HepG2 (cell line): ENCODE data around the gene KMT2E. TPM values are rescaled to one million over a fixed set of nuclear protein-coding genes. Genes with fewer than 3 reads are reported as not detected.
A peak's percentile ranks its signal among the peaks of the same experiment; 100 is the strongest.

Source experiments
- CENPT ChIP-seq: sonication (generic); formaldehyde crosslinking; IDR thresholded peaks from 2 replicates; pipeline ENCODE4 v1.8.0; 2022; ENCODE audit warnings: low read depth, mild to moderate bottlenecking, moderate library complexity, missing genetic modification reagents
- ELF4 ChIP-seq: sonication (generic); formaldehyde crosslinking; IDR thresholded peaks from 2 replicates; pipeline ENCODE4 v1.5.0; 2020; ENCODE audit warnings: missing genetic modification reagents, mild to moderate bottlenecking, moderate library complexity, borderline replicate concordance
- IRX3 ChIP-seq: sonication (generic); formaldehyde crosslinking; IDR thresholded peaks from 2 replicates; pipeline ENCODE4 v1.8.1; 2023; ENCODE audit warnings: mild to moderate bottlenecking, low read depth, missing genetic modification reagents, borderline replicate concordance
- KDM3A ChIP-seq: IDR thresholded peaks from 2 replicates; pipeline ENCODE4 v1.6.1; 2018; ENCODE audit warnings: low read depth, missing compliant biosample characterization
- MIER2 ChIP-seq: IDR thresholded peaks from 2 replicates; pipeline ENCODE4 v1.6.1; 2016; ENCODE audit warnings: missing biosample characterization, missing genetic modification reagents
- MTF2 ChIP-seq: sonication (generic); formaldehyde crosslinking; IDR thresholded peaks from 2 replicates; pipeline ENCODE4 v1.5.0; 2020; ENCODE audit warnings: missing genetic modification reagents, borderline replicate concordance
- NFKBIZ ChIP-seq: IDR thresholded peaks from 2 replicates; pipeline ENCODE4 v1.6.1; 2018; ENCODE audit warnings: missing genetic modification reagents, missing compliant biosample characterization
- NR2C2 ChIP-seq: sonication (generic); formaldehyde crosslinking; IDR thresholded peaks from 2 replicates; pipeline ENCODE4 v1.4.0; 2020; ENCODE audit warnings: missing genetic modification reagents, mild to moderate bottlenecking, moderate library complexity, borderline replicate concordance
- RBM22 ChIP-seq: fragments of 200-400 bp; formaldehyde crosslinking; optimal IDR thresholded peaks from 2 replicates; pipeline ENCODE3; 2017; ENCODE audit warnings: mild to moderate bottlenecking, low read length, moderate library complexity
- SP4 ChIP-seq: sonication (generic); formaldehyde crosslinking; IDR thresholded peaks from 2 replicates; pipeline ENCODE4 v1.8.1; 2023; ENCODE audit warnings: mild to moderate bottlenecking, missing genetic modification reagents
- SUZ12 ChIP-seq: fragments of 150-350 bp; IDR thresholded peaks from 2 replicates; pipeline ENCODE4 v1.6.1; 2014; ENCODE audit warnings: low read depth, low read length
- ZFP37 ChIP-seq: sonication (generic); formaldehyde crosslinking; IDR thresholded peaks from 2 replicates; pipeline ENCODE4 v1.4.0; 2020; ENCODE audit warnings: missing genetic modification reagents, borderline replicate concordance
- ZMAT3 ChIP-seq: sonication (generic); formaldehyde crosslinking; conservative IDR thresholded peaks from 2 replicates; pipeline ENCODE4 v1.7.0; 2021; ENCODE audit warnings: missing genetic modification reagents
- ZNF12 ChIP-seq: sonication (generic); formaldehyde crosslinking; IDR thresholded peaks from 2 replicates; pipeline ENCODE4 v1.5.0; 2020; ENCODE audit warnings: missing genetic modification reagents
- ZNF232 ChIP-seq: sonication (generic); formaldehyde crosslinking; IDR thresholded peaks from 2 replicates; pipeline ENCODE4 v1.4.0; 2020; ENCODE audit warnings: missing genetic modification reagents, borderline replicate concordance
- ZNF235 ChIP-seq: sonication (generic); formaldehyde crosslinking; IDR thresholded peaks from 2 replicates; pipeline ENCODE4 v1.8.1; 2023; ENCODE audit warnings: mild to moderate bottlenecking, missing genetic modification reagents, borderline replicate concordance
- ZNF253 ChIP-seq: sonication (generic); formaldehyde crosslinking; IDR thresholded peaks from 2 replicates; pipeline ENCODE4 v1.8.0; 2022; ENCODE audit warnings: mild to moderate bottlenecking, missing genetic modification reagents, borderline replicate concordance
- ZNF615 ChIP-seq: sonication (generic); formaldehyde crosslinking; IDR thresholded peaks from 2 replicates; pipeline ENCODE4 v1.5.0; 2020; ENCODE audit warnings: mild to moderate bottlenecking, missing genetic modification reagents, borderline replicate concordance
- ZNF775 ChIP-seq: sonication (generic); formaldehyde crosslinking; IDR thresholded peaks from 2 replicates; pipeline ENCODE4 v1.4.0; 2020; ENCODE audit warnings: missing genetic modification reagents, mild to moderate bottlenecking, moderate library complexity, borderline replicate concordance
- ZNF776 ChIP-seq: sonication (generic); formaldehyde crosslinking; IDR thresholded peaks from 2 replicates; pipeline ENCODE4 v1.4.0; 2020; ENCODE audit warnings: mild to moderate bottlenecking, missing genetic modification reagents
- ZNF782 ChIP-seq: sonication (generic); formaldehyde crosslinking; IDR thresholded peaks from 2 replicates; pipeline ENCODE4 v1.4.0; 2020; ENCODE audit warnings: missing genetic modification reagents, mild to moderate bottlenecking, borderline replicate concordance
- polyA plus RNA-seq, 8 experiments: library from polyadenylated mRNA; depleted of rRNA in 3 of 8; stranded (reverse) in 7 of 8; unstranded in 1 of 8; fragments of >200 nt; fragmentation: Illumina TruSeq in 4 of 8; extraction: Trizol in 4 of 8; gene quantifications; 2 replicates each; pipeline versions ENCODE4 v1.2.1 to v1.2.3, GENCODE V29; 2011 to 2016; ENCODE audit warnings: low read depth in 4 of 8, missing spikeins in 1 of 8, mixed read lengths in 1 of 8; ENCODE audit not compliant: insufficient read depth in 1 of 8
- total RNA-seq, 5 experiments: library from RNA; depleted of rRNA; stranded (reverse); fragments of >200 nt; fragmentation: Illumina TruSeq; extraction: Trizol; gene quantifications; 2 replicates each; pipeline ENCODE4 v1.2.3, GENCODE V29; 2016; ENCODE audit warnings: low read depth in 1 of 5
- TF ChIP-seq, protein P1 (sequence below): sonication (generic); formaldehyde crosslinking; IDR thresholded peaks from 2 replicates; pipeline ENCODE4 v1.9.0; 2021; ENCODE audit warnings: mild to moderate bottlenecking, missing genetic modification reagents
- TF ChIP-seq, protein P2 (sequence below): sonication (generic); formaldehyde crosslinking; IDR thresholded peaks from 2 replicates; pipeline ENCODE4 v1.5.0; 2020; ENCODE audit warnings: missing genetic modification reagents, mild to moderate bottlenecking, borderline replicate concordance

Gene KMT2E
- total and polyA plus RNA-seq, 2 of the 13 experiments (the other 11 are each of a cell fraction or from before 2014, with no cell fraction given): 6.3 to 24.4 TPM

DNA sequence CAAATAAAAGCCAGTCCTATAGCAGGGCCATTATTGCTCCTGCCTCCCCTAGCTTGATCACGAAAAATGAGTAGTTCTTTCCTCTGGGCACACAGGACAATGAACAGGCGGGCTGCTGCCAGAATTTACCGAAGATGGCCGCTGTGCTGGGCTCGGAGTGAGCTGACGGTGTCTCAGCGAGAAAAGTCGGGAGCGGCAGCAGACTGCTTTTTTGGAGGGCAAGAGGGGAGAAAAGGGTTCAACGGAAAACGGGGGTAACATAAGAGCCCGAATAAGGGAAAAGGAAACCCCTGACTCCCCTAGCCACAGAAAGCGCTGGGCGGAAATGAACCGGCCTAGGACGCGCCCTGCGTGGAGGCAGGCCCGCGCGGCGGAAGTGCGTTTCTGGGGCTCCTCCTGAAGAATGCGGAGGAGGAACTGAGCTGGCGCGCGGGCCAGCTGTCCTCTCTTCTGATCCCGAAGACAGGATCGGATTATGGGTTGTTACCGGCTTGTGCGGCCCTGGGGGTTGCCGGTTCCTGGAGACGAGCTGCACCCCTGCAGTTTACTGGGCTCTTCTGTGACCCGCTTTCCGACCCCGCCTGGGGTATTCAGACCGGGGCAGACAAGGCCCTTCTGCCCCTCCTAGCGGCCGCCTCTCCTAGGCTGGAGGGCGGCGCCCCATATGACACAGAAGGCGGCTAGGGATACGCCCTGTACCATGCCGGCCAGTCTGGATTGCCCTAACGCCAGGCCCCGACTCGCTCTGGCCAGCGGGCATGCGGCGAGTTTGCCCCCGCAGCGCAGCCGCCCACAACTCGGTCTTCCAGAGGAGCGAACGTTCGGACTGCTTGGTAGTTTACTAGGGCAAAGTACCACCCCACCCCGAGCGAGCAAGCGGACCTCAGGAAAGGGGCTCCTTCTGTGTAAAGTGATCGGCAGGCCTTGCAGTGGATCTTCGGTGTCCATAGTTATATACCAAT is 30.1 kb upstream of the KMT2E start (continued):
- TF ChIP-seq MIER2 (CRISPR knock-in tag) (no peak), ZNF232 (CRISPR knock-in tag) (peak; percentile 60; the same call in 1 of the 2 replicates), KDM3A (CRISPR knock-in tag) (no peak), ZNF615 (CRISPR knock-in tag) (no peak), ZNF776 (no peak; the same call in 1 of the 2 replicates), ZMAT3 (CRISPR knock-in tag) (no peak; the same call in 1 of the 2 replicates), IRX3 (no peak), ZNF235 (CRISPR knock-in tag) (0 out of 2 replicates have a peak, but pooled peaks have one; percentile 36), ZNF253 (CRISPR knock-in tag) (no peak), CENPT (CRISPR knock-in tag) (no peak), ZNF12 (CRISPR knock-in tag) (0 out of 2 replicates have a peak, but pooled peaks have one; percentile 4), RBM22 (peak; percentile 99), ELF4 (CRISPR knock-in tag) (peak; percentile 26; the same call in 1 of the 2 replicates), SUZ12 (no peak), ZNF775 (CRISPR knock-in tag) (no peak), ZFP37 (peak; percentile 66; the same call in 1 of the 2 replicates), MTF2 (CRISPR knock-in tag) (no peak), ZNF782 (CRISPR knock-in tag) (0 out of 2 replicates have a peak, but pooled peaks have one; percentile 60), SP4 (CRISPR knock-in tag) (peak; percentile 59; the same call in 1 of the 2 replicates), NR2C2 (CRISPR knock-in tag) (peak; percentile 82), NFKBIZ (CRISPR knock-in tag) (no peak)
- TF ChIP-seq, protein P1, sequence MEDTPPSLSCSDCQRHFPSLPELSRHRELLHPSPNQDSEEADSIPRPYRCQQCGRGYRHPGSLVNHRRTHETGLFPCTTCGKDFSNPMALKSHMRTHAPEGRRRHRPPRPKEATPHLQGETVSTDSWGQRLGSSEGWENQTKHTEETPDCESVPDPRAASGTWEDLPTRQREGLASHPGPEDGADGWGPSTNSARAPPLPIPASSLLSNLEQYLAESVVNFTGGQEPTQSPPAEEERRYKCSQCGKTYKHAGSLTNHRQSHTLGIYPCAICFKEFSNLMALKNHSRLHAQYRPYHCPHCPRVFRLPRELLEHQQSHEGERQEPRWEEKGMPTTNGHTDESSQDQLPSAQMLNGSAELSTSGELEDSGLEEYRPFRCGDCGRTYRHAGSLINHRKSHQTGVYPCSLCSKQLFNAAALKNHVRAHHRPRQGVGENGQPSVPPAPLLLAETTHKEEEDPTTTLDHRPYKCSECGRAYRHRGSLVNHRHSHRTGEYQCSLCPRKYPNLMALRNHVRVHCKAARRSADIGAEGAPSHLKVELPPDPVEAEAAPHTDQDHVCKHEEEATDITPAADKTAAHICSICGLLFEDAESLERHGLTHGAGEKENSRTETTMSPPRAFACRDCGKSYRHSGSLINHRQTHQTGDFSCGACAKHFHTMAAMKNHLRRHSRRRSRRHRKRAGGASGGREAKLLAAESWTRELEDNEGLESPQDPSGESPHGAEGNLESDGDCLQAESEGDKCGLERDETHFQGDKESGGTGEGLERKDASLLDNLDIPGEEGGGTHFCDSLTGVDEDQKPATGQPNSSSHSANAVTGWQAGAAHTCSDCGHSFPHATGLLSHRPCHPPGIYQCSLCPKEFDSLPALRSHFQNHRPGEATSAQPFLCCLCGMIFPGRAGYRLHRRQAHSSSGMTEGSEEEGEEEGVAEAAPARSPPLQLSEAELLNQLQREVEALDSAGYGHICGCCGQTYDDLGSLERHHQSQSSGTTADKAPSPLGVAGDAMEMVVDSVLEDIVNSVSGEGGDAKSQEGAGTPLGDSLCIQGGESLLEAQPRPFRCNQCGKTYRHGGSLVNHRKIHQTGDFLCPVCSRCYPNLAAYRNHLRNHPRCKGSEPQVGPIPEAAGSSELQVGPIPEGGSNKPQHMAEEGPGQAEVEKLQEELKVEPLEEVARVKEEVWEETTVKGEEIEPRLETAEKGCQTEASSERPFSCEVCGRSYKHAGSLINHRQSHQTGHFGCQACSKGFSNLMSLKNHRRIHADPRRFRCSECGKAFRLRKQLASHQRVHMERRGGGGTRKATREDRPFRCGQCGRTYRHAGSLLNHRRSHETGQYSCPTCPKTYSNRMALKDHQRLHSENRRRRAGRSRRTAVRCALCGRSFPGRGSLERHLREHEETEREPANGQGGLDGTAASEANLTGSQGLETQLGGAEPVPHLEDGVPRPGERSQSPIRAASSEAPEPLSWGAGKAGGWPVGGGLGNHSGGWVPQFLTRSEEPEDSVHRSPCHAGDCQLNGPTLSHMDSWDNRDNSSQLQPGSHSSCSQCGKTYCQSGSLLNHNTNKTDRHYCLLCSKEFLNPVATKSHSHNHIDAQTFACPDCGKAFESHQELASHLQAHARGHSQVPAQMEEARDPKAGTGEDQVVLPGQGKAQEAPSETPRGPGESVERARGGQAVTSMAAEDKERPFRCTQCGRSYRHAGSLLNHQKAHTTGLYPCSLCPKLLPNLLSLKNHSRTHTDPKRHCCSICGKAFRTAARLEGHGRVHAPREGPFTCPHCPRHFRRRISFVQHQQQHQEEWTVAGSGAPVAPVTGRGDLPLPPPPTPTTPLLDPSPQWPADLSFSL (CRISPR knock-in tag): no peak
- TF ChIP-seq, protein P2, sequence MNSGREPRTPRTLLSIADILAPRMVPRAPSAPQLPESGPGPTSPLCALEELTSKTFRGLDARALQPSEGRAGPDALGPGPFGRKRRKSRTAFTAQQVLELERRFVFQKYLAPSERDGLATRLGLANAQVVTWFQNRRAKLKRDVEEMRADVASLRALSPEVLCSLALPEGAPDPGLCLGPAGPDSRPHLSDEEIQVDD: no peak
